ENCODE data around the gene BMPR2. TPM values are rescaled to one million over a fixed set of nuclear protein-coding genes. Genes with fewer than 3 reads are reported as not detected.
"Not testable (repeated sequence)": the region's sequence is repeated elsewhere in the genome, so short reads cannot be mapped to it uniquely, and the experiment has no call there.

The BMPR2 gene
- total RNA-seq, 1 donor from 2014 or later = 11.3 TPM

DNA sequence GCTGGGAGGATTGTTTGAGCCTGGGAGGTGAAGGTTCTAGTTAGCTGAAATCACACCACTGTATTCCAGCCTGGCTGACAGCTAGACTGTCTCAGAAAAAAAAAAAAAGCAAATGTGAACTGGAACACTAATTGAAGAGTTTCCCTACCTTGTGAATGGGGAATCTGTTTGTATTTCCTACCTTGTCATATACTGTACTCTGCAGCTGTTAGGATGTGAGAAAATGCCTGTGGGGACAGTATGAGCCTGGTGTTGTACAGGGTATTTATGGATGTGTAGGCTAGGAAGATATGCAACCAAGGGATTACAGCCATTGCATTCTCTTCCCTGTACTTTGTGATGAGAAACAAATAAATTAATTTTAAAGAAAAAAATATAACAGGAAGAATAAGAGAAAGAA lies 145.3 kb downstream of the BMPR2 start:
- no peaks in the 10 kb centered on the region for H3K27me3 Mint-ChIP-seq (ENCODE audit: low read depth)
- DNase-seq (ENCODE audit: low spot score) = no peak
- peaks cover 3% of the 10 kb centered on the region for H3K4me1 Mint-ChIP-seq (ENCODE audit: low read depth)
- intact Hi-C loops (cut with micrococcal nuclease) = no loop called here
- no peaks in the 10 kb centered on the region for H3K9me3 Mint-ChIP-seq
- peaks cover 12% of the 10 kb centered on the region for H3K36me3 Mint-ChIP-seq (ENCODE audit: low read depth)
- H3K27ac Mint-ChIP-seq = no peak overlapping the region
- no peak overlapping the region for H3K4me3 Mint-ChIP-seq (ENCODE audit: low read depth)

- DNase-seq (ENCODE audit: low spot score) = no peak
- Mint-ChIP-seq H3K36me3 (ENCODE audit: low read depth) (peaks cover 6% of the 10 kb centered on the region), H3K27me3 (ENCODE audit: low read depth) (no peaks in the 10 kb centered on the region), H3K4me1 (ENCODE audit: low read depth) (peaks cover 9% of the 10 kb centered on the region), H3K27ac (no peak overlapping the region), H3K9me3 (no peaks in the 10 kb centered on the region), H3K4me3 (ENCODE audit: low read depth) (no peak overlapping the region)
- intact Hi-C loops (cut with micrococcal nuclease) = no loop called here
These were observed 153.3 kb downstream of the BMPR2 start for GRCh38 chr2:202529389-202529788.

DNA sequence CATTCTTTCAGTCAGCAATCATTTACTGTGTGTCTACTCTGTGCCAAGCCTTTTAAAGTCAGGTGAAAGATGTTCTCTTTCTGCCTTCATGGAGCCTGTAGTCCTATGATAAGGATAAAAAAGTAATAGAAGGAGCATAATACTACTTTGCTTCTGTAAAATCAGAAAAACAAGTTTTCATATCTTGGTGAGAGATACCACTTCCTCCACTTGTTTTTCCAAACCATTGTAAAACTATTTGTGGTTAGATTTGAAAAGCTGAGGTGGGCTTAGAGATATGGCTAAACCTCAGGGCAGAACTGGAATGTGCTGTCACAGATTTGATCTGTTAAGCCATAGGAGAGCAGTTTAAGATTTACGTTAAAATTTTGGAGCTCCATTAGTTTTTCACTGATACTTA lies 153.9 kb downstream of the BMPR2 start:
- intact Hi-C loops (cut with micrococcal nuclease) = no loop called here
- Mint-ChIP-seq H3K27ac (no peak overlapping the region), H3K9me3 (no peaks in the 10 kb centered on the region), H3K36me3 (ENCODE audit: low read depth) (peaks cover 6% of the 10 kb centered on the region), H3K4me1 (ENCODE audit: low read depth) (peaks cover 9% of the 10 kb centered on the region), H3K4me3 (ENCODE audit: low read depth) (no peak overlapping the region), H3K27me3 (ENCODE audit: low read depth) (no peaks in the 10 kb centered on the region)
- DNase-seq (ENCODE audit: low spot score) = no peak

- H3K27me3 Mint-ChIP-seq (ENCODE audit: low read depth); DNase-seq (ENCODE audit: low spot score); intact Hi-C loops (cut with micrococcal nuclease); H3K27ac Mint-ChIP-seq; H3K36me3 Mint-ChIP-seq (ENCODE audit: low read depth); H3K4me1 Mint-ChIP-seq (ENCODE audit: low read depth); H3K4me3 Mint-ChIP-seq (ENCODE audit: low read depth); H3K9me3 Mint-ChIP-seq: not testable (repeated sequence)
These were observed 159.2 kb downstream of the BMPR2 start for GRCh38 chr2:202535290-202535689.

GRCh38 chr2:202541137-202541536 lies 165.0 kb downstream of the BMPR2 start:
- H3K27ac Mint-ChIP-seq = no peak overlapping the region
- no peaks in the 10 kb centered on the region for H3K36me3 Mint-ChIP-seq (ENCODE audit: low read depth)
- no peaks in the 10 kb centered on the region for H3K27me3 Mint-ChIP-seq (ENCODE audit: low read depth)
- DNase-seq (ENCODE audit: low spot score) = no peak
- intact Hi-C loops (cut with micrococcal nuclease) = no loop called here
- no peaks in the 10 kb centered on the region for H3K4me1 Mint-ChIP-seq (ENCODE audit: low read depth)
- H3K9me3 Mint-ChIP-seq = no peaks in the 10 kb centered on the region
- no peak overlapping the region for H3K4me3 Mint-ChIP-seq (ENCODE audit: low read depth)

GRCh38 chr2:202542142-202542541 lies 166.0 kb downstream of the BMPR2 start:
- Mint-ChIP-seq H3K36me3 (ENCODE audit: low read depth) (no peaks in the 10 kb centered on the region), H3K9me3 (no peaks in the 10 kb centered on the region), H3K4me3 (ENCODE audit: low read depth) (no peak overlapping the region), H3K4me1 (ENCODE audit: low read depth) (no peaks in the 10 kb centered on the region), H3K27ac (no peak overlapping the region), H3K27me3 (ENCODE audit: low read depth) (no peaks in the 10 kb centered on the region)
- no peak for DNase-seq (ENCODE audit: low spot score)
- intact Hi-C loops (cut with micrococcal nuclease) = no loop called here

- Mint-ChIP-seq H3K36me3 (ENCODE audit: low read depth) (no peaks in the 10 kb centered on the region), H3K4me1 (ENCODE audit: low read depth) (no peaks in the 10 kb centered on the region), H3K9me3 (no peaks in the 10 kb centered on the region), H3K4me3 (ENCODE audit: low read depth) (no peak overlapping the region), H3K27me3 (ENCODE audit: low read depth) (no peaks in the 10 kb centered on the region), H3K27ac (no peak overlapping the region)
- DNase-seq (ENCODE audit: low spot score) = no peak
- intact Hi-C loops (cut with micrococcal nuclease) = no loop called here
These were observed 169.4 kb downstream of the BMPR2 start for GRCh38 chr2:202545523-202545922.

- intact Hi-C loops (cut with micrococcal nuclease) = no loop called here
- H3K36me3 Mint-ChIP-seq (ENCODE audit: low read depth) = no peaks in the 10 kb centered on the region
- no peaks in the 10 kb centered on the region for H3K27me3 Mint-ChIP-seq (ENCODE audit: low read depth)
- H3K27ac Mint-ChIP-seq = no peak overlapping the region
- H3K4me1 Mint-ChIP-seq (ENCODE audit: low read depth) = no peaks in the 10 kb centered on the region
- H3K4me3 Mint-ChIP-seq (ENCODE audit: low read depth) = no peak overlapping the region
- H3K9me3 Mint-ChIP-seq = no peaks in the 10 kb centered on the region
- no peak for DNase-seq (ENCODE audit: low spot score)
These were observed 169.8 kb downstream of the BMPR2 start for GRCh38 chr2:202545931-202546330.

DNA sequence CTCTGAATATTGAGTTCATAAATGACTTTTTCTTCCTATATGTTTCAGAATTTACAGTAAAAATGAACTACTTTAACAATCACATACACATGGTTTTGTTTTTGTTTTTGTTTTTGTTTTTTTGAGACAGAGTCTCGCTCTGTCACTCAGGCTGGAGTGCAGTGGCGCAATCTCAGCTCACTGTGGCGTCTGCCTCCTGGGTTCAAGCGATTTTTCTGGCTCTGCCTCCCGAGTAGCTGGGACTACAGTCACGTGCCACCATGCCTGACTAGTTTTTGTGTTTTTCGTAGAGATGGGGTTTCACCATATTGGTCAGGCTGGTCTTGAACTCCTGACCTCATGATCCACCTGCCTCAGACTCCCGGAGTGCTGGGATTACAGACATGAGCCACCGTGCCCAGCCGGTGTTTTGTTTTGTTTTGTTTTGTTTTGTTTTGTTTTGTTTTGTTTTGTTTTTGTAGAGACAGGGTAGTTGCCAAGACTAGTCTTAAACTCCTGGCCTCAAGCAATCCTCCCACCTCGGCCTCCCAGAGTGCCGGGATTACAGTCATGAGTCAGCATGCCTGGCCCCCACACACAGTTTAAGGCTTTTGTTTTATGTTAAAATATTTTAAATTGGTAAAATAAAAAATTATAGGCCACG lies 170.5 kb downstream of the BMPR2 start:
- DNase-seq (ENCODE audit: low spot score); H3K27me3 Mint-ChIP-seq (ENCODE audit: low read depth); H3K4me1 Mint-ChIP-seq (ENCODE audit: low read depth); H3K9me3 Mint-ChIP-seq; H3K36me3 Mint-ChIP-seq (ENCODE audit: low read depth); H3K4me3 Mint-ChIP-seq (ENCODE audit: low read depth); H3K27ac Mint-ChIP-seq; intact Hi-C loops (cut with micrococcal nuclease): not testable (repeated sequence)

DNA sequence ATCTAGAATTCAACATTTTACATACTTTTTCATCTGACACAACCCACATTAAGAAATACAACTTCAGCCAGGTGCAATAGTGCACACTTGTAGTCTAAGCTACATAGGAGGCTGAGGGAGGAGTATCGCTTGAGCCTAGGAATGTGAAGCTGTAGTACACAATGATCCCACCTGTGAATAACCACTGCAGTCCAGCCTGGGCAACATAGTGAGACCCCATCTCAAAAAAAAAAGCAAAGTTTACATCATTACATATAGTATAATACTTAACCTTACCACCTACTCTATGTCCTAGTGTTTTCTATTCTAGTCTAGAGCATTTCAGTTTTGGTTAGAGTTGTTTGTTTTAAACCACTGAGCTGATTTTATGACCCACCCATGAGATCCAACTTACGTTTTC lies 172.1 kb downstream of the BMPR2 start:
- H3K36me3 Mint-ChIP-seq (ENCODE audit: low read depth) = no peaks in the 10 kb centered on the region
- H3K4me1 Mint-ChIP-seq (ENCODE audit: low read depth) = no peaks in the 10 kb centered on the region
- no peaks in the 10 kb centered on the region for H3K9me3 Mint-ChIP-seq
- no peak overlapping the region for H3K4me3 Mint-ChIP-seq (ENCODE audit: low read depth)
- H3K27me3 Mint-ChIP-seq (ENCODE audit: low read depth) = no peaks in the 10 kb centered on the region
- H3K27ac Mint-ChIP-seq = no peak overlapping the region
- intact Hi-C loops (cut with micrococcal nuclease) = no loop called here
- no peak for DNase-seq (ENCODE audit: low spot score)

GRCh38 chr2:202551000-202551399 lies 174.9 kb downstream of the BMPR2 start:
- DNase-seq (ENCODE audit: low spot score); H3K27ac Mint-ChIP-seq; H3K4me3 Mint-ChIP-seq (ENCODE audit: low read depth); intact Hi-C loops (cut with micrococcal nuclease); H3K36me3 Mint-ChIP-seq (ENCODE audit: low read depth); H3K9me3 Mint-ChIP-seq; H3K4me1 Mint-ChIP-seq (ENCODE audit: low read depth); H3K27me3 Mint-ChIP-seq (ENCODE audit: low read depth): not testable (repeated sequence)

DNA sequence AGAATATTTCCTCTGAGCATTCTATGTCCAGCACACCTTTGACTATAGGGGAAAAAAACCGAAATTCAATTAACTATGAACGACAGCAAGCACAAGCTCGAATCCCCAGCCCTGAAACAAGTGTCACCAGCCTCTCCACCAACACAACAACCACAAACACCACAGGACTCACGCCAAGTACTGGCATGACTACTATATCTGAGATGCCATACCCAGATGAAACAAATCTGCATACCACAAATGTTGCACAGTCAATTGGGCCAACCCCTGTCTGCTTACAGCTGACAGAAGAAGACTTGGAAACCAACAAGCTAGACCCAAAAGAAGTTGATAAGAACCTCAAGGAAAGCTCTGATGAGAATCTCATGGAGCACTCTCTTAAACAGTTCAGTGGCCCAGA lies 179.2 kb downstream of the BMPR2 start:
- Mint-ChIP-seq H3K4me1 (ENCODE audit: low read depth) (peaks cover 11% of the 10 kb centered on the region), H3K27ac (no peak overlapping the region), H3K4me3 (ENCODE audit: low read depth) (no peak overlapping the region), H3K36me3 (ENCODE audit: low read depth) (peaks cover 7% of the 10 kb centered on the region), H3K27me3 (ENCODE audit: low read depth) (no peaks in the 10 kb centered on the region), H3K9me3 (no peaks in the 10 kb centered on the region)
- DNase-seq (ENCODE audit: low spot score) = no peak
- intact Hi-C loops (cut with micrococcal nuclease) = no loop called here

- Mint-ChIP-seq H3K4me3 (ENCODE audit: low read depth) (no peak overlapping the region), H3K27me3 (ENCODE audit: low read depth) (no peaks in the 10 kb centered on the region), H3K36me3 (ENCODE audit: low read depth) (peaks cover 7% of the 10 kb centered on the region), H3K4me1 (ENCODE audit: low read depth) (peaks cover 9% of the 10 kb centered on the region), H3K27ac (no peak overlapping the region), H3K9me3 (no peaks in the 10 kb centered on the region)
- intact Hi-C loops (cut with micrococcal nuclease) = no loop called here
- DNase-seq (ENCODE audit: low spot score) = no peak
These were observed 184.1 kb downstream of the BMPR2 start for GRCh38 chr2:202560200-202560599.

GRCh38 chr2:202564226-202564625 lies 188.1 kb downstream of the BMPR2 start:
- no peak overlapping the region for H3K27ac Mint-ChIP-seq
- intact Hi-C loops (cut with micrococcal nuclease) = no loop called here
- no peaks in the 10 kb centered on the region for H3K27me3 Mint-ChIP-seq (ENCODE audit: low read depth)
- no peaks in the 10 kb centered on the region for H3K4me1 Mint-ChIP-seq (ENCODE audit: low read depth)
- no peaks in the 10 kb centered on the region for H3K9me3 Mint-ChIP-seq
- H3K36me3 Mint-ChIP-seq (ENCODE audit: low read depth) = no peaks in the 10 kb centered on the region
- DNase-seq (ENCODE audit: low spot score) = no peak
- H3K4me3 Mint-ChIP-seq (ENCODE audit: low read depth) = no peak overlapping the region
